ENCODE measurements around the gene CCDC9B.

The CCDC9B gene

GRCh38 chr15:40297356-40297755 is 43.4 kb downstream of the CCDC9B start:
- no peak for TF ChIP-seq CTCF (IDR thresholded peaks at IDR 0.05; ENCODE audit: low read length, missing control alignments)
- H3K4me3 ChIP-seq (replicated peaks; ENCODE audit: low read depth, low read length) = no peak overlapping the region
- DNase-seq (ENCODE audit: low read depth) = no peak

- DNase-seq (ENCODE audit: low read depth) = no peak
- no peak for TF ChIP-seq CTCF (IDR thresholded peaks at IDR 0.05; ENCODE audit: low read length, missing control alignments)
- H3K4me3 ChIP-seq (replicated peaks; ENCODE audit: low read depth, low read length) = no peak overlapping the region
These were observed 44.0 kb downstream of the CCDC9B start for GRCh38 chr15:40296561-40297230.

- no peak overlapping the region for H3K4me3 ChIP-seq (replicated peaks; ENCODE audit: low read depth, low read length)
- DNase-seq (ENCODE audit: low read depth) = no peak
- no peak for TF ChIP-seq CTCF (IDR thresholded peaks at IDR 0.05; ENCODE audit: low read length, missing control alignments)
These were observed 44.7 kb downstream of the CCDC9B start for GRCh38 chr15:40295877-40296560.

GRCh38 chr15:40295297-40295696 is 45.4 kb downstream of the CCDC9B start:
- no peak for TF ChIP-seq CTCF (IDR thresholded peaks at IDR 0.05; ENCODE audit: low read length, missing control alignments)
- no peak for DNase-seq (ENCODE audit: low read depth)
- H3K4me3 ChIP-seq (replicated peaks; ENCODE audit: low read depth, low read length) = no peak overlapping the region

- no peak for DNase-seq (ENCODE audit: low read depth)
- no peak overlapping the region for H3K4me3 ChIP-seq (replicated peaks; ENCODE audit: low read depth, low read length)
- TF ChIP-seq CTCF (IDR thresholded peaks at IDR 0.05; ENCODE audit: low read length, missing control alignments) = no peak
These were observed 46.5 kb downstream of the CCDC9B start for GRCh38 chr15:40293905-40294895.

GRCh38 chr15:40293006-40293405 is 47.7 kb downstream of the CCDC9B start:
- no peak for TF ChIP-seq CTCF (IDR thresholded peaks at IDR 0.05; ENCODE audit: low read length, missing control alignments)
- H3K4me3 ChIP-seq (replicated peaks; ENCODE audit: low read depth, low read length) = no peak overlapping the region
- no peak for DNase-seq (ENCODE audit: low read depth)
